ENCODE data around the gene NOM1.

Gene NOM1

GRCh38 chr7:157011333-157012112 lies 62.0 kb downstream of the NOM1 start:
- no peak overlapping the region for H3K27ac ChIP-seq
- DNase-seq (ENCODE audit: low spot score) = no peak
- CTCF ChIA-PET = interaction anchor here (0.7 kb wide), 1 partner anchor 13 kb away, joined by 3 read pairs; no protein-coding TSS in a partner anchor
- TF ChIP-seq, protein P1, sequence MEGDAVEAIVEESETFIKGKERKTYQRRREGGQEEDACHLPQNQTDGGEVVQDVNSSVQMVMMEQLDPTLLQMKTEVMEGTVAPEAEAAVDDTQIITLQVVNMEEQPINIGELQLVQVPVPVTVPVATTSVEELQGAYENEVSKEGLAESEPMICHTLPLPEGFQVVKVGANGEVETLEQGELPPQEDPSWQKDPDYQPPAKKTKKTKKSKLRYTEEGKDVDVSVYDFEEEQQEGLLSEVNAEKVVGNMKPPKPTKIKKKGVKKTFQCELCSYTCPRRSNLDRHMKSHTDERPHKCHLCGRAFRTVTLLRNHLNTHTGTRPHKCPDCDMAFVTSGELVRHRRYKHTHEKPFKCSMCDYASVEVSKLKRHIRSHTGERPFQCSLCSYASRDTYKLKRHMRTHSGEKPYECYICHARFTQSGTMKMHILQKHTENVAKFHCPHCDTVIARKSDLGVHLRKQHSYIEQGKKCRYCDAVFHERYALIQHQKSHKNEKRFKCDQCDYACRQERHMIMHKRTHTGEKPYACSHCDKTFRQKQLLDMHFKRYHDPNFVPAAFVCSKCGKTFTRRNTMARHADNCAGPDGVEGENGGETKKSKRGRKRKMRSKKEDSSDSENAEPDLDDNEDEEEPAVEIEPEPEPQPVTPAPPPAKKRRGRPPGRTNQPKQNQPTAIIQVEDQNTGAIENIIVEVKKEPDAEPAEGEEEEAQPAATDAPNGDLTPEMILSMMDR (conservative IDR thresholded peaks at IDR 0.05; ENCODE audit: low read depth) = no peak
- POLR2A ChIA-PET (ENCODE audit: low non-redundant PET) = interaction anchor here (1.0 kb wide), 1 partner anchor 127 kb away, joined by 3 read pairs; no protein-coding TSS in a partner anchor

DNA sequence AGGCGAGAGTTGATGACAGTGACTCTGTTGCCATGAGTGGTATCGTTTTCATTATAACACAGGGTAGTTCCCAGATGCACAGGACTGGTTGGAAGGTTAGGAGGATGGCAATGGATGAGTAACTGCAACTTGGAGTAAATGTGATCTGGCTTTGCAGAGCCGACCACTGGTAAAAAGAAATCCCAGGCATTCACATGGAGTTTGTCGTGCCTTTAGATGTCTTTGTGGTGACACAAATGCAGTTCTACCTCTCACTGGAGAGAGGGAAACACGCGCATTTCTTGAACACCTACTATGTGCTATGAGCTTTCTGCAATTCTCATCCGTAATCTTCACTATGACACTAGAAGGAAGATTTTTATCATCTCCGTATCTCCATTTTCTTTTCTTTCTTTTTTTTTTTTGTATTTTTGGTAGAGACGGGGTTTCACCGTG lies 62.6 kb downstream of the NOM1 start:
- TF ChIP-seq, protein P1 (conservative IDR thresholded peaks at IDR 0.05; ENCODE audit: low read depth) = no peak
- ChIA-PET CTCF (no interaction called here), POLR2A (ENCODE audit: low non-redundant PET) (no interaction called here)
- DNase-seq (ENCODE audit: low spot score) = no peak
- no peak overlapping the region for H3K27ac ChIP-seq

DNA sequence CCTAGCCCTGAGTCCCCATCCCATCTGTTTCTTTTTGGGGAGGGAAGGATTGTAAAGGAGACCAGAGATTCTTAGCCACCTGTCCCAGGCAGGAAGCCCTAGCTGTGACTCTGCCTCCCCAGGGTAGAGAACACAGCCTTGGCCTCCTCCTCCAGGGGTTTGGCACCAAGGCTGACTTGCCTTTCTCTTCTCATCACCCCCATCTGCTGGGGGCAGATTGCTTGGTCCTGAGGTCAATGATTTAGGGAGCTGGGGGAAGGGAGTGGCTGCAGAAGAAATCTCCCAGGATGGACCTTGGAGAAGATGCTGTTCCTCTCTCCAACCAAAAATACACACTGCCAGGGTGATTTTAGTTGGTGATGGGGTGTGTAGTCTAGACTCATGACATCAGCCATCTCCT lies 63.6 kb downstream of the NOM1 start:
- TF ChIP-seq, protein P1 (conservative IDR thresholded peaks at IDR 0.05; ENCODE audit: low read depth) = no peak
- ChIA-PET CTCF (no interaction called here), POLR2A (ENCODE audit: low non-redundant PET) (no interaction called here)
- no peak for DNase-seq (ENCODE audit: low spot score)
- no peak overlapping the region for H3K27ac ChIP-seq

- ChIA-PET POLR2A (ENCODE audit: low non-redundant PET) (no interaction called here), CTCF (no interaction called here)
- H3K27ac ChIP-seq = no peak overlapping the region
- TF ChIP-seq, protein P1 (conservative IDR thresholded peaks at IDR 0.05; ENCODE audit: low read depth) = no peak
- no peak for DNase-seq (ENCODE audit: low spot score)
Measured at GRCh38 chr7:157013602-157014549, 64.4 kb downstream of the NOM1 start.

- no peak overlapping the region for H3K27ac ChIP-seq
- no peak for DNase-seq (ENCODE audit: low spot score)
- TF ChIP-seq, protein P1 (conservative IDR thresholded peaks at IDR 0.05; ENCODE audit: low read depth) = no peak
- ChIA-PET CTCF (no interaction called here), POLR2A (ENCODE audit: low non-redundant PET) (no interaction called here)
Measured at GRCh38 chr7:157014635-157015555, 65.4 kb downstream of the NOM1 start.

DNA sequence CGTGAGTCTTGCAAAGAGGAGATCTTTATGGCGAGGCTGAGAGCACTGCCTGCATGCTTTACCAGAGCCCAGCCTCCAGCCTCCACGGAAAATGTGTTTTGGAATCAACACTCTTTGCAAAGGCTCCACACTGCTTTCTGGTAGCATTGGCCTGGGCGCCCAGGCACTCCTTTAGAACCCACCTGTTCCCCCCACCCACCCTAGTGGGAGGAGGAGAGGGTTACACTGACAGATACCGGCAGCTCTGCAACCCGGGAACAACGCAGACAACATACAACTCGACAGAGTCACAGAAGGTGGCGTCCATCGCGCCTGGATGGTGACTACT lies 66.5 kb downstream of the NOM1 start:
- no peak for DNase-seq (ENCODE audit: low spot score)
- POLR2A ChIA-PET (ENCODE audit: low non-redundant PET) = no interaction called here

More for the DNA sequence above, 66.5 kb downstream of the NOM1 start:
- CTCF ChIA-PET = no interaction called here
- H3K27ac ChIP-seq = no peak overlapping the region
- TF ChIP-seq, protein P1 (conservative IDR thresholded peaks at IDR 0.05; ENCODE audit: low read depth) = no peak
